IgD-negative memory B cell (primary cell): ENCODE results near the gene SMC5. TPM values are rescaled to one million over a fixed set of nuclear protein-coding genes. Genes with fewer than 3 reads are reported as not detected.
"Not testable (repeated sequence)": the region's sequence is repeated elsewhere in the genome, so short reads cannot be mapped to it uniquely, and the experiment has no call there.

Source experiments
- H3K27ac Mint-ChIP-seq, 3 donors: one replicate each; pipeline ENCODE4 v1.8.0; 2020 to 2022; ENCODE audit warnings: mild to moderate bottlenecking in 3 of 3, mixed read lengths in 3 of 3, moderate library complexity in 1 of 3
- H3K27me3 Mint-ChIP-seq: one replicate; pipeline ENCODE4 v1.8.0; 2021; ENCODE audit warnings: mixed read lengths
- H3K36me3 Mint-ChIP-seq: one replicate; pipeline ENCODE4 v1.8.0; 2020; ENCODE audit warnings: mild to moderate bottlenecking, mixed read lengths
- H3K4me1 Mint-ChIP-seq, 3 donors: one replicate each; pipeline ENCODE4 v1.8.0; 2020 to 2022; ENCODE audit warnings: mixed read lengths in 3 of 3, mild to moderate bottlenecking in 1 of 3
- H3K4me3 Mint-ChIP-seq, 4 donors: one replicate each; pipeline ENCODE4 v1.8.0; 2020 to 2022; ENCODE audit warnings: mild to moderate bottlenecking in 4 of 4, mixed read lengths in 4 of 4, moderate library complexity in 3 of 4
- H3K9me3 Mint-ChIP-seq, 3 donors: one replicate each; pipeline ENCODE4 v1.8.0; 2020 to 2021; ENCODE audit warnings: mixed read lengths in 3 of 3, mild to moderate bottlenecking in 1 of 3
- polyA plus RNA-seq: library from polyadenylated mRNA; unstranded; fragments of 300-500 nt; fragmentation: Illumina TruSeq; gene quantifications from one replicate; pipeline ENCODE4 v1.2.3, GENCODE V29; 2021

The SMC5 gene
- polyA plus RNA-seq, 1 donor from 2014 or later, result 14.3 TPM

GRCh38 chr9:70293214-70293613 lies 34.4 kb downstream of the SMC5 start:
- H3K27me3 Mint-ChIP-seq, result no peaks in the 10 kb centered on the region

GRCh38 chr9:70297141-70297540 lies 38.4 kb downstream of the SMC5 start:
- Mint-ChIP-seq H3K27me3 (no peaks in the 10 kb centered on the region), H3K4me1 (no peaks in the 10 kb centered on the region), H3K4me3 (no peak overlapping the region), H3K36me3 (peaks cover 32% of the 10 kb centered on the region), H3K9me3 (peaks cover 0 to 6% (median 3%) of the 10 kb centered on the region in 3 donors), H3K27ac (no peak overlapping the region)

More at GRCh38 chr9:70293214-70293613, 34.4 kb downstream of the SMC5 start:
- Mint-ChIP-seq H3K9me3 (peaks cover 0 to 14% (median 0%) of the 10 kb centered on the region in 3 donors), H3K4me3 (peak overlapping the region in 1 of 4 donors; percentile 29), H3K4me1 (no peaks in the 10 kb centered on the region), H3K36me3 (peaks cover 20% of the 10 kb centered on the region), H3K27ac (no peak overlapping the region)

DNA sequence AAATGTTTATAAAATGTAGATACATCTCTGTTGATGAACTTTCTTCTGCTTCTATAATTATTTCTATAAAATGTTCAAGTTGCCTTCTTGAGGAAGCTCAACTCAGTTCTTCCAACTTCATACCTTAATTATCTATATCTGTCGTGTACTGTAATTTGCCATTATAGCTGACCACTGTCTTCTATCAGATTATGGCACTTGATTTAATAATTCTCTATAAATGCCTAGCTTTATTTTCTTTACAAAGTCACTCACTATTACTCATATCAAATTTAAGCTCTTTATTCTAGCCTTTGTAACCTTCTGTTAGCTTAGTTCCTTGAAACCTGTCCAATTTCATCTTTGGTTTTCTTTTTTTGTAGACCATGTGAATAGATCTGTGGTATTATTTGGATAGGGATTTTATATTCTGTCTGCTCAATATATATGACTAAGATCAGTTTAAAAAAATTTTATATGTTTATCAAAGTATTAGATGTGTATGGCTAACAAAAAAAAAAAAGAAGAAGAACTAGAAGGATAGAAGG lies 39.5 kb downstream of the SMC5 start:
- H3K36me3 Mint-ChIP-seq, result peaks cover 24% of the 10 kb centered on the region
- peaks cover 0 to 6% (median 0%) of the 10 kb centered on the region in 3 donors for H3K9me3 Mint-ChIP-seq
- no peaks in the 10 kb centered on the region for H3K4me1 Mint-ChIP-seq
- H3K4me3 Mint-ChIP-seq, result no peak overlapping the region
- no peak overlapping the region for H3K27ac Mint-ChIP-seq
- no peaks in the 10 kb centered on the region for H3K27me3 Mint-ChIP-seq

GRCh38 chr9:70303268-70303667 lies 44.5 kb downstream of the SMC5 start:
- Mint-ChIP-seq H3K27ac (no peak overlapping the region), H3K36me3 (peaks cover 25% of the 10 kb centered on the region), H3K4me1 (no peaks in the 10 kb centered on the region), H3K27me3 (no peaks in the 10 kb centered on the region), H3K9me3 (peaks cover 0 to 6% (median 0%) of the 10 kb centered on the region in 3 donors), H3K4me3 (no peak overlapping the region)

DNA sequence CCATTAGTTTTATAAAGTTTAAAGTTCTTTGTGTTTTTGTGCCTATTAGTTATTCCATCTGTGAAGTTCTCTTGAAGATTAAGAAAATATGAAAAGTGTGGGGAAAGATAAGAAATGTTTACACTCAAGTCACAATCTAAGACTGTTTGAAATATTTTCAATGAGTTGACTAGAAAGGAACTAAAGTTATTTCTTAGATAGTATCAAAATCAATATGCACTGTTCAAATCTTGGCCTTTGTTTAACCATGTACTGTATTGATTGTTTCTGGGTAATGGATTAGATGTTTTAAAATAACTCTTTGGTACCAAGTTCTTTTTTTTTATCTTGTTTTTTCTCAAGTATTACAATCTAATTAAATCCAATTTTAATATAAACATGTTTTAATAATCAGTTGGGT lies 46.0 kb downstream of the SMC5 start:
- Mint-ChIP-seq H3K4me1 (no peaks in the 10 kb centered on the region), H3K36me3 (peaks cover 28% of the 10 kb centered on the region), H3K9me3 (peaks cover 0 to 5% (median 0%) of the 10 kb centered on the region in 3 donors), H3K4me3 (no peak overlapping the region), H3K27me3 (no peaks in the 10 kb centered on the region), H3K27ac (no peak overlapping the region)

GRCh38 chr9:70315389-70315788 lies 56.6 kb downstream of the SMC5 start:
- no peak overlapping the region for H3K27ac Mint-ChIP-seq
- peaks cover 0 to 3% (median 0%) of the 10 kb centered on the region in 3 donors for H3K9me3 Mint-ChIP-seq
- H3K36me3 Mint-ChIP-seq, result peaks cover 13% of the 10 kb centered on the region
- no peaks in the 10 kb centered on the region for H3K27me3 Mint-ChIP-seq
- no peak overlapping the region for H3K4me3 Mint-ChIP-seq
- peaks cover 0 to 3% (median 0%) of the 10 kb centered on the region in 3 donors for H3K4me1 Mint-ChIP-seq

DNA sequence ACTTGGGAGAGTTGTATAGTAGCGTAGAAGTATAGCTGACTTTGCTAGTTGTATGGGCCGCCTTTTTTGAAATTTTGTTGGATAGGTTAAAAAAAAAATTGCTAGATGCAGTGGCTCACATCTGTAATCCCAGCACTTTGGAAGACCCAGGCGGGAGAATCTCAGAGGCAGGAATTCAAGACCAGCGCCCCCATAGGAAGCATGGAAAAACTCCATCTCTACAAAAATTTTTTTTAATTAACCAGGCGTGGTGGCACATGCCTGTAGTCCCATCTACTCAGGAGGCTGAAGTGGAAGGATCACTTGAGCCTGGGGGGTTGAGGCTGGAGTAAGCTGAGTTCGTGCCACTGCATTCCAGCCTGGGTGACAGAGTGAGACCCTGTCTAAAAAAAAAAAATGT lies 59.2 kb downstream of the SMC5 start:
- no peak overlapping the region for H3K27ac Mint-ChIP-seq
- H3K4me3 Mint-ChIP-seq, result no peak overlapping the region
- H3K27me3 Mint-ChIP-seq, result no peaks in the 10 kb centered on the region
- H3K4me1 Mint-ChIP-seq, result no peaks in the 10 kb centered on the region
- H3K9me3 Mint-ChIP-seq, result no peaks in the 10 kb centered on the region
- peaks cover 6% of the 10 kb centered on the region for H3K36me3 Mint-ChIP-seq

GRCh38 chr9:70322096-70322495 lies 63.3 kb downstream of the SMC5 start:
- peaks cover 3 to 8% (median 4%) of the 10 kb centered on the region in 3 donors for H3K9me3 Mint-ChIP-seq
- peaks cover 20% of the 10 kb centered on the region for H3K36me3 Mint-ChIP-seq
- no peaks in the 10 kb centered on the region for H3K27me3 Mint-ChIP-seq
- no peak overlapping the region for H3K4me3 Mint-ChIP-seq
- no peaks in the 10 kb centered on the region for H3K4me1 Mint-ChIP-seq
- no peak overlapping the region for H3K27ac Mint-ChIP-seq

GRCh38 chr9:70324963-70325362 lies 66.2 kb downstream of the SMC5 start:
- no peak overlapping the region for H3K27ac Mint-ChIP-seq
- H3K27me3 Mint-ChIP-seq, result no peaks in the 10 kb centered on the region
- H3K36me3 Mint-ChIP-seq, result peaks cover 39% of the 10 kb centered on the region
- H3K4me1 Mint-ChIP-seq, result peaks cover 0 to 1% (median 0%) of the 10 kb centered on the region in 3 donors
- no peak overlapping the region for H3K4me3 Mint-ChIP-seq
- peaks cover 10 to 25% (median 12%) of the 10 kb centered on the region in 3 donors for H3K9me3 Mint-ChIP-seq

DNA sequence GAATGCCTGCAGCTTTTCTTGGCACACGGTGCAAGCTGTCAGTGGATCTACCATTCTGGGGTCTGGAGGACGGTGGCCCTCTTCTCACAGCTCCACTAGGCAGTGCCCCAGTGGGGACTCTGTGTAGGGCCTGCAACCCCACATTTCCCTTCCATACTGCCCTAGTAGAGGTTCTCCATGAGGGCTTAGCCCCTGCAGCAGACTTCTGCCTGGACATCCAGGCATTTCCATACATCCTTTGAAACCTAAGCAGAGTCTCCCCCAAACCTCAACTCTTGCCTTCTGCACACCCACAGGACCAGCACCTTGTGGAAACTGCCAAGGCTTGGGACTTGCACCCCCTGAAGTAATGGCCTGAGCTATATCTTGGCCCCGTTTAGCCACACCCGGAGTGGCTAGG lies 69.8 kb downstream of the SMC5 start:
- H3K9me3 Mint-ChIP-seq, result peaks cover 10 to 25% (median 12%) of the 10 kb centered on the region in 3 donors
- H3K27ac Mint-ChIP-seq, H3K27me3 Mint-ChIP-seq: not testable (repeated sequence)

DNA sequence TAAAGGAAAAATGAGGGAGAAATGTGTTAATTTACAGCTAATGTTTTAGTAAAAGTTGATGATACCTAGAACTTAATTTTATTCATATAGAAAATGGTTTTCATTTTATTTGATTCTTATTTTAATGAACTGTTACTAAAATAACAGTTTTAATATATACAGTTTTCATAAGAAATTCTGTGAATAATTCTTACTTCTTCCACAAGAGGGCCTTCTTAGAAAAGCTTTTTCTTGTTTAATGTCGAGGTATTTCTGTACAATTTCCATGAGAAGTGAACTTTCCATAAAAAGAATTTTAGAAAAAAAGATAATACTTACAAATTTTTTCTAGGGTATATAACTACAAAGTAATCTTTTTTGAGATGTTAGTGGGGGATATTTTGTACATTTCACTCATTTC lies 81.8 kb downstream of the SMC5 start:
- Mint-ChIP-seq H3K27ac (no peak overlapping the region), H3K4me3 (no peak overlapping the region), H3K4me1 (no peaks in the 10 kb centered on the region), H3K9me3 (no peaks in the 10 kb centered on the region), H3K36me3 (peaks cover 6% of the 10 kb centered on the region), H3K27me3 (no peaks in the 10 kb centered on the region)

More for the DNA sequence above, 69.8 kb downstream of the SMC5 start:
- peak overlapping the region in 1 of 4 donors; percentile 71 for H3K4me3 Mint-ChIP-seq
- peaks cover 34% of the 10 kb centered on the region for H3K36me3 Mint-ChIP-seq
- H3K4me1 Mint-ChIP-seq, result not testable (repeated sequence)

DNA sequence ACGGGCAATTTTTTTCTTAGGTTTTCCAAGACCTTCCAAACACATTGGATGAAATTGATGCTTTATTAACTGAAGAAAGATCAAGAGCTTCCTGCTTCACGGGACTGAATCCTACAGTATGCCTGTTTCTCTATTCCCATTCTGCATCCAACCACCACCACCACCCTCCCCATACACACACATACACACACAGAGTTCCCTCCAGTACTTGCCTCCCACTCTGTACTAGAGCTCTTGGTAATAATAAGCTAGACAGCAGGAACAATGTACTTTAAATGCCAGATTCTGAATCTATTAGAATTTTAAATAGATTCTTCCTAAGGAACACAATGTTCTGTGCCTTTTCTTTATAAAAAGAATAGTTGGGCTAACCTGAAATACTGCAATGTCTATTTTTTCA lies 88.3 kb downstream of the SMC5 start:
- Mint-ChIP-seq H3K4me1 (peaks cover 0 to 3% (median 0%) of the 10 kb centered on the region in 3 donors), H3K9me3 (no peaks in the 10 kb centered on the region), H3K36me3 (peaks cover 4% of the 10 kb centered on the region), H3K27ac (peak overlapping the region in 1 of 3 donors; percentile 13), H3K27me3 (no peaks in the 10 kb centered on the region), H3K4me3 (no peak overlapping the region)

DNA sequence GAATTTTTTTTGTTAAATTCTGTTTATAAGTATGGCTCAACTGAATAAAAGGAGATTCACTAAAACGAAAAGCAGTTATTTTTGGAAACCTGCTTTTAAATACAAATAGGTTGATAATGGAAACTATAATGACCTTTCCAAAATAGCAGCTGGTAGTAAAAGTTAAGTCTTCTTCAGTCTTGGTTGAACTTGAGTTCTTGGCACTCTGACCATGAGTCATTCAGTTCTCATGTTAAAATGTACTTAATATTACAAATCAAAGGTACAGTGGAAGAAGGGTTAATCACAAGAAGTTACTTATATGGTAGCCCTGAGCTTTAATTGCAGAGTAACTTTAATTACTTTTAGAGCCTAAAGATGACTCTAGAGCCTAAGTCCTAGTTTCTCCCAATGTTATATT lies 93.6 kb downstream of the SMC5 start:
- Mint-ChIP-seq H3K4me1 (no peaks in the 10 kb centered on the region), H3K27ac (no peak overlapping the region), H3K27me3 (no peaks in the 10 kb centered on the region), H3K36me3 (peaks cover 3% of the 10 kb centered on the region), H3K9me3 (peaks cover 0 to 2% (median 0%) of the 10 kb centered on the region in 3 donors), H3K4me3 (no peak overlapping the region)

GRCh38 chr9:70352802-70353201 lies 94.0 kb downstream of the SMC5 start:
- H3K4me3 Mint-ChIP-seq, result no peak overlapping the region
- peaks cover 0 to 2% (median 0%) of the 10 kb centered on the region in 3 donors for H3K9me3 Mint-ChIP-seq
- no peak overlapping the region for H3K27ac Mint-ChIP-seq
- H3K27me3 Mint-ChIP-seq, result no peaks in the 10 kb centered on the region
- H3K4me1 Mint-ChIP-seq, result no peaks in the 10 kb centered on the region
- peaks cover 3% of the 10 kb centered on the region for H3K36me3 Mint-ChIP-seq

DNA sequence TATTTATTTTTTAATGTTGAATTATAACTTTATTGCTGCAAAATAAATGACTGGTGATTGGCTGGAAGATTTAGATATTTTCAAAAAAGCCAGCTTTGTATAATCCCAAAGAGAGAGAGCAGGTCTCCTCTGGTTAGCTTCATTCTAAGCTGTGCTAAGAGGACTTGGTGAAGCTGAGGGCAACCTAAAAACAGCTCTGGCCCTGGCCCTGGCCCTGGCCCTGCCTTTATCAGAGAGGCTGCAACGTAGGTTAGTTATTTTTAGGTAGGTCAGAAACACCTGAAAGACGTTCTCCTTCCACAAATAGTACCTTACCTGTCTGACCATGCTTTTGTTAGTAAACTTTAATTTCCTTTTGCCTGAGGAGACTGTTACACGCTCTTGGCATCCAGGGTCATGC lies 97.0 kb downstream of the SMC5 start:
- H3K27ac Mint-ChIP-seq, result no peak overlapping the region
- H3K9me3 Mint-ChIP-seq, result peaks cover 0 to 2% (median 0%) of the 10 kb centered on the region in 3 donors
- H3K4me3 Mint-ChIP-seq, result no peak overlapping the region
- H3K4me1 Mint-ChIP-seq, result no peaks in the 10 kb centered on the region
- H3K36me3 Mint-ChIP-seq, result peaks cover 3% of the 10 kb centered on the region
- no peaks in the 10 kb centered on the region for H3K27me3 Mint-ChIP-seq

DNA sequence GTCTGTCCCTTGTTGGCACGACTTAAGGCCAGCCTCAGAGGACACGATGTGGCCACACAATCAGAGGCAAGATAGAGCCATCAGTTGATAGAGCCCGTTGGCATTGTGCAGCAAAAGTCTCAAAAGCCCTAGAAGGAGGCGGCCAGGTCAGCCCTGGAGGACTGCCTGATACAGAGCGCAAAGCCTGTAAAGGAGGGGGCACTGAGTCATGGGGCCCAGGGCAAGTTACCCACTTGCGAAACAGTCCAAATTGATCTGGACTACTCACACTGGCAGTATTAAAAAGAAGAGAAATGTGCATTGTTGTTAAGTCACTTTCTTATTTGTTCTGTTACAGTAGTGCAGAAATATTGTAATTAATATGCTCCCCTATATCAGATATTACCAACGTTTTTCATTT lies 104.2 kb downstream of the SMC5 start:
- Mint-ChIP-seq H3K27ac (no peak overlapping the region), H3K4me1 (no peaks in the 10 kb centered on the region), H3K36me3 (no peaks in the 10 kb centered on the region), H3K4me3 (no peak overlapping the region), H3K9me3 (no peaks in the 10 kb centered on the region), H3K27me3 (no peaks in the 10 kb centered on the region)
